Nasal cavity respiratory epithelium epithelial cell of viscerocranial mucosa (primary cell): ENCODE measurements around the gene TAF12. TPM values are rescaled to one million over a fixed set of nuclear protein-coding genes. Genes with fewer than 3 reads are reported as not detected.

Experiments used
- total RNA-seq: library from RNA; depleted of rRNA; stranded (reverse); fragments of >200 nt; gene quantifications from 2 replicates; pipeline ENCODE4 v1.2.3, GENCODE V29; 2014

The TAF12 gene
- total RNA-seq: 30.3 and 47.2 TPM in 2 replicates

GRCh38 chr1:28642847-28643635 is at the start of gene TAF12:
Gene TAF12, minus strand, starts transcription at chr1:28643067. Its CDS starts 20,986 bp downstream, at chr1:28622081.

GRCh38 chr1:28668191-28668955 is 25.5 kb upstream of the TAF12 start, which contains the start of gene GMEB1:
Gene GMEB1, plus strand, starts transcription at chr1:28668784. Its CDS starts 14,829 bp downstream, at chr1:28683613.

GRCh38 chr1:28648474-28649198 is 5.8 kb upstream of the TAF12 start, which contains the start of gene RNU11:
Gene RNU11, plus strand, starts transcription at chr1:28648600.

GRCh38 chr1:28591708-28592320 is 51.1 kb downstream of the TAF12 start, which contains the start of gene RAB42:
Gene RAB42, plus strand, starts transcription at chr1:28592265. Its CDS starts 247 bp downstream, at chr1:28592512.

Other genes with a start within 250 kb of the TAF12 start
- 59.8 and 76.6 TPM in 2 replicates for gene RCC1, start 137.0 kb downstream of the TAF12 start, total RNA-seq
- gene TRNAU1AP, start 90.0 kb downstream of the TAF12 start, total RNA-seq: 11.2 and 12.0 TPM in 2 replicates
- under 0.01 and 0.21 TPM in 2 replicates for gene RAB42, start 50.8 kb downstream of the TAF12 start, total RNA-seq
- not detected in 2 replicates for gene RNU11, start 5.5 kb upstream of the TAF12 start, total RNA-seq
- 10.6 and 14.4 TPM in 2 replicates for gene GMEB1, start 25.7 kb upstream of the TAF12 start, total RNA-seq
- gene YTHDF2, start 93.9 kb upstream of the TAF12 start, total RNA-seq: 69.4 and 88.8 TPM in 2 replicates
- gene OPRD1, start 169.1 kb upstream of the TAF12 start, total RNA-seq: not detected in 2 replicates